GM12801 (cell line): ENCODE data around the gene SCGB1A1.

Experiments
- CTCF ChIP-seq: IDR thresholded peaks from one replicate; pipeline ENCODE4 v1.5.1; 2011; ENCODE audit warnings: control low read depth; ENCODE audit not compliant: insufficient read length; ENCODE audit errors: extremely low read depth

SCGB1A1 gene

GRCh38 chr11:62468577-62468976, 49.7 kb downstream of the SCGB1A1 start:
- no peak for TF ChIP-seq CTCF

- TF ChIP-seq CTCF = no peak
Observed at GRCh38 chr11:62471603-62472002, 52.8 kb downstream of the SCGB1A1 start.

- no peak for TF ChIP-seq CTCF
Observed at GRCh38 chr11:62472063-62472884, 53.4 kb downstream of the SCGB1A1 start.
